ENCODE data around the gene FAM20A.

The FAM20A gene

GRCh38 chr17:68565661-68566441, 35.3 kb downstream of the FAM20A start:
- DNase-seq (ENCODE audit: low read depth in 2 of 2): no peak

- DNase-seq (ENCODE audit: low read depth in 2 of 2): no peak
Observed at GRCh38 chr17:68564415-68565111, 36.6 kb downstream of the FAM20A start.

- no peak for DNase-seq (ENCODE audit: low read depth in 2 of 2)
Observed at GRCh38 chr17:68562736-68563135, 38.4 kb downstream of the FAM20A start.

GRCh38 chr17:68560966-68561720, 40.0 kb downstream of the FAM20A start:
- DNase-seq (ENCODE audit: low read depth in 2 of 2): no peak

- no peak for DNase-seq (ENCODE audit: low read depth in 2 of 2)
Observed at GRCh38 chr17:68559316-68559715, 41.9 kb downstream of the FAM20A start.

GRCh38 chr17:68556551-68556950, 44.6 kb downstream of the FAM20A start:
- no peak for DNase-seq (ENCODE audit: low read depth in 2 of 2)

- DNase-seq (ENCODE audit: low read depth in 2 of 2): no peak
Observed at GRCh38 chr17:68544111-68544915, 56.9 kb downstream of the FAM20A start.

GRCh38 chr17:68542698-68543463, 58.3 kb downstream of the FAM20A start:
- DNase-seq (ENCODE audit: low read depth in 2 of 2): no peak

- DNase-seq (ENCODE audit: low read depth in 2 of 2): no peak
Observed at GRCh38 chr17:68541816-68542215, 59.4 kb downstream of the FAM20A start.

GRCh38 chr17:68540981-68541380, 60.2 kb downstream of the FAM20A start:
- no peak for DNase-seq (ENCODE audit: low read depth in 2 of 2)

- peak; percentile 5 to 7 for DNase-seq (ENCODE audit: low read depth in 2 of 2)
Observed at GRCh38 chr17:68539548-68540467, 61.4 kb downstream of the FAM20A start.

- DNase-seq (ENCODE audit: low read depth in 2 of 2): no peak
Observed at GRCh38 chr17:68535922-68536321, 65.2 kb downstream of the FAM20A start.

- DNase-seq (ENCODE audit: low read depth in 2 of 2): no peak
Observed at GRCh38 chr17:68534695-68535088, 66.5 kb downstream of the FAM20A start.

- peak in 1 of 2 experiments; percentile 26 for DNase-seq (ENCODE audit: low read depth in 2 of 2)
Observed at GRCh38 chr17:68533887-68534694, 67.1 kb downstream of the FAM20A start.

GRCh38 chr17:68532826-68533225, 68.3 kb downstream of the FAM20A start:
- DNase-seq (ENCODE audit: low read depth in 2 of 2): no peak

- DNase-seq (ENCODE audit: low read depth in 2 of 2): no peak
Observed at GRCh38 chr17:68531252-68531651, 69.9 kb downstream of the FAM20A start.

GRCh38 chr17:68527314-68527713, 73.9 kb downstream of the FAM20A start:
- DNase-seq (ENCODE audit: low read depth in 2 of 2): no peak

GRCh38 chr17:68526548-68526947, 74.6 kb downstream of the FAM20A start:
- no peak for DNase-seq (ENCODE audit: low read depth in 2 of 2)

- DNase-seq (ENCODE audit: low read depth in 2 of 2): no peak
Observed at GRCh38 chr17:68522266-68522665, 78.9 kb downstream of the FAM20A start.

Data from fibroblast of skin of left quadriceps (primary cell).